Stimulated activated CD8-positive, alpha-beta memory T cell treated with anti-CD3 and anti-CD28 coated beads, Interleukin-4, amount 100 ng/mL, for 1 hour (primary cell): ENCODE measurements around the gene HOXA3.

Experiments used
- DNase-seq, 2 donors: peaks; one replicate each; pipeline ENCODE4 v3.0.0-alpha.2; 2020; ENCODE audit warnings: low read depth in 2 of 2, low spot score in 1 of 2

Gene HOXA3

GRCh38 chr7:27145914-27146412 lies 6.4 kb downstream of the HOXA3 start:
- DNase-seq, result no peak

GRCh38 chr7:27145165-27145913 lies 7.0 kb downstream of the HOXA3 start:
- DNase-seq, result no peak

GRCh38 chr7:27144781-27145164 lies 7.6 kb downstream of the HOXA3 start:
- no peak for DNase-seq

- no peak for DNase-seq
Measured at GRCh38 chr7:27143950-27144780, 8.2 kb downstream of the HOXA3 start.

GRCh38 chr7:27143023-27143949 lies 9.1 kb downstream of the HOXA3 start, which contains the start of gene HOXA5:
HOXA5 (minus strand) TSS chr7:27143681; CDS start chr7:27143607, 74 bp downstream.
- no peak for DNase-seq

- no peak for DNase-seq
Measured at GRCh38 chr7:27142580-27143022, 9.8 kb downstream of the HOXA3 start.

GRCh38 chr7:27141923-27142579 lies 10.3 kb downstream of the HOXA3 start:
- DNase-seq, result no peak

- no peak for DNase-seq
Measured at GRCh38 chr7:27141137-27141922, 11.1 kb downstream of the HOXA3 start.

- DNase-seq, result no peak
Measured at GRCh38 chr7:27140126-27140857, 12.1 kb downstream of the HOXA3 start.

- no peak for DNase-seq
Measured at GRCh38 chr7:27139334-27140125, 12.9 kb downstream of the HOXA3 start.

- no peak for DNase-seq
Measured at GRCh38 chr7:27138985-27139333, 13.4 kb downstream of the HOXA3 start.

- no peak for DNase-seq
Measured at GRCh38 chr7:27138472-27138871, 13.9 kb downstream of the HOXA3 start.

GRCh38 chr7:27137640-27138315 lies 14.6 kb downstream of the HOXA3 start:
- no peak for DNase-seq

- DNase-seq, result no peak
Measured at GRCh38 chr7:27134392-27134791, 18.0 kb downstream of the HOXA3 start.

- no peak for DNase-seq
Measured at GRCh38 chr7:27133409-27134231, 18.8 kb downstream of the HOXA3 start.

GRCh38 chr7:27132978-27133377 lies 19.4 kb downstream of the HOXA3 start:
- no peak for DNase-seq

GRCh38 chr7:27132214-27132613 lies 20.2 kb downstream of the HOXA3 start:
- no peak for DNase-seq
